Subcutaneous adipose tissue (tissue), 4 donors: Measurements from ENCODE around the gene CORO1A. TPM values are rescaled to one million over a fixed set of nuclear protein-coding genes. Genes with fewer than 3 reads are reported as not detected.
"Not testable (repeated sequence)": the region's sequence is repeated elsewhere in the genome, so short reads cannot be mapped to it uniquely, and the experiment has no call there.

ENCODE experiments used
- small RNA-seq: library from RNA; depleted of rRNA; stranded (forward); fragments of <200 nt; gene quantifications from one replicate; pipeline ENCODE3, GENCODE V24; 2016
- total RNA-seq, 4 donors: library from RNA; depleted of rRNA; stranded (reverse); fragments of >200 nt; gene quantifications; one replicate each; pipeline ENCODE4 v1.1.0, GENCODE V29; 2016
- TF ChIP-seq, protein P1 (sequence below): fragments of 450-650 bp; IDR thresholded peaks from one replicate; pipeline ENCODE4 v1.5.1; 2016; ENCODE audit warnings: low read depth, mild to moderate bottlenecking, control low read depth, antibody characterized with exemption, moderate library complexity

Gene CORO1A
- total RNA-seq, 4 donors from 2014 or later, result 17.5 to 72.6 (median 40.5) TPM

DNA sequence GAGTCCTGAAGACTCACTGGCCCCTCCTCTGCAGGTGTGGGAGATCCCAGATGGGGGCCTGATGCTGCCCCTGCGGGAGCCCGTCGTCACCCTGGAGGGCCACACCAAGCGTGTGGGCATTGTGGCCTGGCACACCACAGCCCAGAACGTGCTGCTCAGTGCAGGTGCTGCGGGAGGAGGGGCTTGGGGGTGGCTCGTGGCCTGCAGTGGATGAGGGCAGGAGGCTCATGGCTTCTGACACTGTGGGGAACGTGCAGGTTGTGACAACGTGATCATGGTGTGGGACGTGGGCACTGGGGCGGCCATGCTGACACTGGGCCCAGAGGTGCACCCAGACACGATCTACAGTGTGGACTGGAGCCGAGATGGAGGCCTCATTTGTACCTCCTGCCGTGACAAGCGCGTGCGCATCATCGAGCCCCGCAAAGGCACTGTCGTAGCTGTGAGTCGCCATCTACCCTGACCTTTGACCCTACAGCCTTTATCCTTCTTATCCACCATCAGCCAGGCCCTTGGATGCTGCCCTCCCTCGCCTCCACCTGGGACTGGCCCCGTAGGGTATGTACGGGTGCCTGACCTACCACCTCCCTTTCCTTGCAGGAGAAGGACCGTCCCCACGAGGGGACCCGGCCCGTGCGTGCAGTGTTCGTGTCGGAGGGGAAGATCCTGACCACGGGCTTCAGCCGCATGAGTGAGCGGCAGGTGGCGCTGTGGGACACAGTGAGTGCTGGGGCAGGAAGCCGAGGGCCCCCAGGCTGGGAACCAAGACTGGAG, 3.6 kb downstream of the CORO1A start:
- TF ChIP-seq, protein P1, sequence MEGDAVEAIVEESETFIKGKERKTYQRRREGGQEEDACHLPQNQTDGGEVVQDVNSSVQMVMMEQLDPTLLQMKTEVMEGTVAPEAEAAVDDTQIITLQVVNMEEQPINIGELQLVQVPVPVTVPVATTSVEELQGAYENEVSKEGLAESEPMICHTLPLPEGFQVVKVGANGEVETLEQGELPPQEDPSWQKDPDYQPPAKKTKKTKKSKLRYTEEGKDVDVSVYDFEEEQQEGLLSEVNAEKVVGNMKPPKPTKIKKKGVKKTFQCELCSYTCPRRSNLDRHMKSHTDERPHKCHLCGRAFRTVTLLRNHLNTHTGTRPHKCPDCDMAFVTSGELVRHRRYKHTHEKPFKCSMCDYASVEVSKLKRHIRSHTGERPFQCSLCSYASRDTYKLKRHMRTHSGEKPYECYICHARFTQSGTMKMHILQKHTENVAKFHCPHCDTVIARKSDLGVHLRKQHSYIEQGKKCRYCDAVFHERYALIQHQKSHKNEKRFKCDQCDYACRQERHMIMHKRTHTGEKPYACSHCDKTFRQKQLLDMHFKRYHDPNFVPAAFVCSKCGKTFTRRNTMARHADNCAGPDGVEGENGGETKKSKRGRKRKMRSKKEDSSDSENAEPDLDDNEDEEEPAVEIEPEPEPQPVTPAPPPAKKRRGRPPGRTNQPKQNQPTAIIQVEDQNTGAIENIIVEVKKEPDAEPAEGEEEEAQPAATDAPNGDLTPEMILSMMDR, result no peak

DNA sequence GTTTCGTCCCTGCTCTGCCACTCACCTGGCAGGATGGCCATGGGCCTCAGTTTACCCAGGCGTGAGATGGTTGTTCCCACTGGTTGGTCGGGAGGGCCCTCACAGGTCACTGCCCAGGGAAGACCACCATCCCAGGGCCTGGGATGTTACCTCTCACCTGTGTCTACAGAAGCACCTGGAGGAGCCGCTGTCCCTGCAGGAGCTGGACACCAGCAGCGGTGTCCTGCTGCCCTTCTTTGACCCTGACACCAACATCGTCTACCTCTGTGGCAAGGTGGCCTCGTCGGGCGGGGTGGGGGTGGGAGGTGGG, 4.1 kb downstream of the CORO1A start:
- TF ChIP-seq, protein P1, result no peak

DNA sequence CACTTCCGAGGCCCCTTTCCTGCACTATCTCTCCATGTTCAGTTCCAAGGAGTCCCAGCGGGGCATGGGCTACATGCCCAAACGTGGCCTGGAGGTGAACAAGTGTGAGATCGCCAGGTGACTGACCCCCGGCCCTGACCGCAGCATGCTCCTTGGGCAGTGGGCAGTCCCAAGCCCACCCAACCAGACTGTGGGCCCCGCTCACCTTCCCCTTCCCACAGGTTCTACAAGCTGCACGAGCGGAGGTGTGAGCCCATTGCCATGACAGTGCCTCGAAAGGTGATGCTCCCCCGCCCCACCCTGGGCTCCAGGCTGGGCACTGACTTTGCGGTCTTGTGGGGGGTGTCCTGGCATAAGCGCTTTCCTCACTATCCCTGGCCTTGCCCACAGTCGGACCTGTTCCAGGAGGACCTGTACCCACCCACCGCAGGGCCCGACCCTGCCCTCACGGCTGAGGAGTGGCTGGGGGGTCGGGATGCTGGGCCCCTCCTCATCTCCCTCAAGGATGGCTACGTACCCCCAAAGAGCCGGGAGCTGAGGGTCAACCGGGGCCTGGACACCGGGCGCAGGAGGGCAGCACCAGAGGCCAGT, 4.7 kb downstream of the CORO1A start:
- TF ChIP-seq, protein P1, result no peak

DNA sequence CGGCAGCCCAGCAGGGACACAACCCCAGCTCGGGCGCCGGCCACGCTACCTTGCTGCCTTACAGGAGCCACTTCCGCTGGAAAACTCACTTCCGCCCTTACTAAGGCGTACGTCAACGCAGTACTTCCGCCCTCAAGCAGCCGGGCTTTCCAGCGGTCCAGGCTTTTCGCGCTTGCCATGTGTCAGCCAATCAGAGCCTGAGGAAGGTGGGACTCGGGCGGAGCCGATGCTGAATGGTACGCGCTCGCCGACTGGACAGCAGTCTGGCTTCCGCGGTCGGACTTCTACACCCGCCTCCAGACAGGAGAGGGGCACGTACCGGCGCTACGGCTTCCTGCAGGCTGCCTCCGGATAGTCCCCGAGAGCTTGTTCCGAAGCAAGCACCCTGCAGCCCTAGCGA, 10.2 kb downstream of the CORO1A start, which contains the start of the genes BOLA2B and SLX1A:
Gene BOLA2B, minus strand, starts transcription at position 52 of the 400 bp plus-strand sequence. CDS start 71 bp downstream, outside the sequence.
Gene SLX1A, plus strand, starts transcription at position 261 of the 400 bp plus-strand sequence. CDS start 210 bp downstream, outside the sequence.
- TF ChIP-seq, protein P1, result not testable (repeated sequence)

DNA sequence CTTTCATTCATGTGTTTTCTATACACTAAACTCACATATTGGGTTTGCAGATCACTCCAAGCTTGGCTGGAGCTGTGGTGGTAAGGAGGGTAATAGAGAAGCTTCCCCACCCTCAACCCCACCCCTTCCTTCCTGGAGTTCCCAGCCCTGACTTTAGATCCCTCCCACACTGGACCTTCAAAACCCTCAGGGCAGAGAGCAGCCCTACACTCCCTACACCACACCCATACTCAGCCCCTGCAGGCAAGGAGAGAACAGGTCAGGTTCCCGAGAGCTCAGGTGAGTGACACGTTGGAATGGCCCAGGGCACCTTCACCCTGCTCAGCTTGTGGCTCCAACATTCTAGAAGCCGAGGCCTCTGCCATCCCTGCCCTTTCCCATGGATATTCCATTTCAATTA, 15.6 kb downstream of the CORO1A start, which contains the start of gene SULT1A3:
Gene SULT1A3, plus strand, starts transcription at position 207 of the 400 bp plus-strand sequence. CDS start 1,474 bp downstream, outside the sequence.
- TF ChIP-seq, protein P1, result not testable (repeated sequence)

Small RNA genes lying within 50 kb of the gene (small RNA-seq; reads per million reads assigned to genes)
- not detected for gene AC106782.4

Other genes with a start within 250 kb of the CORO1A start
- gene TMEM219, start 221.5 kb upstream of the CORO1A start, total RNA-seq, result 100 to 1,000 TPM in 3 of 4 donors, 10 to 100 TPM in 1; 53.8 to 149 (median 120) TPM
- 10 to 100 TPM; 25.7 to 87.0 (median 31.4) TPM for gene TAOK2, start 209.7 kb upstream of the CORO1A start, total RNA-seq
- 10 to 100 TPM; 11.9 to 15.3 (median 14.2) TPM for gene HIRIP3, start 188.0 kb upstream of the CORO1A start, total RNA-seq
- 10 to 100 TPM in 3 of 4 donors, 1 to 10 TPM in 1; 8.5 to 45.0 (median 24.3) TPM for gene INO80E, start 187.4 kb upstream of the CORO1A start, total RNA-seq
- gene DOC2A, start 172.6 kb upstream of the CORO1A start, total RNA-seq, result under 1 TPM in 2 of 4 donors, not detected in 2; 0.66 to 0.85 TPM
- gene C16orf92, start 160.4 kb upstream of the CORO1A start, total RNA-seq, result not detected
- not detected for gene TLCD3B, start 152.3 kb upstream of the CORO1A start, total RNA-seq
- 100 to 1,000 TPM; 526 to 986 (median 599) TPM for gene ALDOA, start 117.8 kb upstream of the CORO1A start, total RNA-seq
- gene PPP4C, start 107.6 kb upstream of the CORO1A start, total RNA-seq, result 10 to 100 TPM; 38.2 to 46.6 (median 43.6) TPM
- gene TBX6, start 91.7 kb upstream of the CORO1A start, total RNA-seq, result 1 to 10 TPM in 1 of 4 donors, under 1 TPM in 2, not detected in 1; 0.38 to 1.2 (median 0.44) TPM
- gene YPEL3, start 87.4 kb upstream of the CORO1A start, total RNA-seq, result 100 to 1,000 TPM in 2 of 4 donors, 10 to 100 TPM in 2; 54.8 to 105 (median 96.5) TPM
- gene GDPD3, start 70.1 kb upstream of the CORO1A start, total RNA-seq, result 1 to 10 TPM; 2.5 to 3.6 (median 2.8) TPM
- gene MAPK3, start 60.4 kb upstream of the CORO1A start, total RNA-seq, result 10 to 100 TPM; 55.0 to 81.6 (median 76.9) TPM
- 100 to 1,000 TPM; 150 to 399 (median 240) TPM for gene BOLA2B, start 10.1 kb downstream of the CORO1A start, total RNA-seq
- 10 to 100 TPM; 16.6 to 68.9 (median 29.6) TPM for gene SLX1A, start 10.3 kb downstream of the CORO1A start, total RNA-seq
- 10 to 100 TPM in 2 of 4 donors, 1 to 10 TPM in 2; 5.1 to 22.5 (median 14.6) TPM for gene SULT1A3, start 15.7 kb downstream of the CORO1A start, total RNA-seq
- gene NPIPB13, start 64.9 kb downstream of the CORO1A start, total RNA-seq, result 10 to 100 TPM in 1 of 4 donors, 1 to 10 TPM in 3; 2.4 to 10.9 (median 5.7) TPM
- 10 to 100 TPM; 17.4 to 36.4 (median 30.5) TPM for gene CD2BP2, start 171.7 kb downstream of the CORO1A start, total RNA-seq
- 10 to 100 TPM; 16.8 to 44.6 (median 18.8) TPM for gene TBC1D10B, start 186.9 kb downstream of the CORO1A start, total RNA-seq
- gene MYL11, start 191.2 kb downstream of the CORO1A start, total RNA-seq, result not detected
- gene SEPTIN1, start 199.0 kb downstream of the CORO1A start, total RNA-seq, result 1 to 10 TPM in 3 of 4 donors, under 1 TPM in 1; 0.33 to 4.4 (median 1.8) TPM
- 1 to 10 TPM; 2.1 to 5.7 (median 2.7) TPM for gene ZNF48, start 211.8 kb downstream of the CORO1A start, total RNA-seq
- 10 to 100 TPM in 3 of 4 donors, 1 to 10 TPM in 1; 8.2 to 18.6 (median 14.2) TPM for gene ZNF771, start 224.0 kb downstream of the CORO1A start, total RNA-seq
- gene DCTPP1, start 246.4 kb downstream of the CORO1A start, total RNA-seq, result 10 to 100 TPM in 3 of 4 donors, 1 to 10 TPM in 1; 8.8 to 20.1 (median 15.2) TPM